DND-41 (cell line): ENCODE results near the gene BACH2.

Experiments used
- CTCF ChIP-seq: IDR thresholded peaks from 2 replicates; pipeline ENCODE4 v1.5.1; 2012; ENCODE audit warnings: borderline replicate concordance, low read length, moderate library complexity, mild to moderate bottlenecking; ENCODE audit not compliant: poor library complexity, severe bottlenecking; ENCODE audit errors: extremely low read depth
- EZH2 ChIP-seq: IDR thresholded peaks from 3 replicates; pipeline ENCODE4 v1.6.1; 2012; ENCODE audit warnings: borderline replicate concordance, low read depth, mild to moderate bottlenecking, moderate library complexity, low read length, inconsistent platforms; ENCODE audit not compliant: severe bottlenecking

- TF ChIP-seq CTCF, result no peak
- TF ChIP-seq EZH2, result no peak
Measured at GRCh38 chr6:90288404-90288803, 8.2 kb downstream of the BACH2 start.
